ENCODE measurements around the gene TBC1D8. TPM values are rescaled to one million over a fixed set of nuclear protein-coding genes. Genes with fewer than 3 reads are reported as not detected.

The TBC1D8 gene
- polyA plus RNA-seq, 3 donors, result 16.1 to 78.0 (median 22.4) TPM

- TF ChIP-seq CTCF (IDR thresholded peaks at IDR 0.05), result no peak
- Mint-ChIP-seq H3K4me1 (no peaks in the 10 kb centered on the region), H3K4me3 (no peak overlapping the region), H3K27ac (no peak overlapping the region), H3K27me3 (ENCODE audit: low read depth in 3 of 3) (peaks cover 2 to 14% (median 5%) of the 10 kb centered on the region in 3 donors), H3K9me3 (no peaks in the 10 kb centered on the region), H3K36me3 (no peaks in the 10 kb centered on the region)
- no peaks in the 10 kb centered on the region for H3K27me3 ChIP-seq (ENCODE audit: control insufficient read depth in 2 of 2, insufficient read depth in 2 of 2, low read length in 2 of 2)
- WGBS (ENCODE audit: insufficient coverage), result 88% methylated on average over 1 of the region's 5 CpGs
- H3K9me3 ChIP-seq (replicated peaks in 1 of 2; ENCODE audit: control insufficient read depth in 1 of 2, insufficient read depth in 1 of 2, low read length in 2 of 2), result no peaks in the 10 kb centered on the region
- H3K4me3 ChIP-seq (replicated peaks in 1 of 3; ENCODE audit: low read depth in 2 of 3, low read length in 3 of 3), result no peak overlapping the region
- H3K79me2 ChIP-seq (ENCODE audit: insufficient read depth, low read length), result no peaks in the 10 kb centered on the region
- no peaks in the 10 kb centered on the region for H3K36me3 ChIP-seq (replicated peaks in 1 of 2; ENCODE audit: control insufficient read depth in 1 of 2, insufficient read depth in 2 of 2, low read length in 2 of 2)
- no peak overlapping the region for H3K4me2 ChIP-seq (replicated peaks; ENCODE audit: extremely low read depth, low read length, poor library complexity, severe bottlenecking)
- H3K27ac ChIP-seq (ENCODE audit: low read depth in 1 of 2, low read length in 2 of 2), result no peak overlapping the region
- H4K20me1 ChIP-seq (ENCODE audit: insufficient read depth, low read length), result no peaks in the 10 kb centered on the region
- no peak overlapping the region for H3K9ac ChIP-seq (ENCODE audit: insufficient read depth, low read length, poor library complexity, severe bottlenecking)
- H3K4me1 ChIP-seq (ENCODE audit: control insufficient read depth in 1 of 2, insufficient read depth in 2 of 2, low read length in 2 of 2), result no peaks in the 10 kb centered on the region
- no peak overlapping the region for H2AFZ ChIP-seq (ENCODE audit: insufficient read depth, low read depth, low read length, poor library complexity, severe bottlenecking)
- intact Hi-C loops (cut with micrococcal nuclease), result no loop called here
- DNase-seq, result no peak
Measured at GRCh38 chr2:100965596-100965995, 185.6 kb downstream of the TBC1D8 start.

GRCh38 chr2:100964681-100965169 is 186.5 kb downstream of the TBC1D8 start:
- H3K27me3 ChIP-seq (ENCODE audit: control insufficient read depth in 2 of 2, insufficient read depth in 2 of 2, low read length in 2 of 2), result no peaks in the 10 kb centered on the region
- H3K4me1 ChIP-seq (ENCODE audit: control insufficient read depth in 1 of 2, insufficient read depth in 2 of 2, low read length in 2 of 2), result no peaks in the 10 kb centered on the region
- H3K27ac ChIP-seq (ENCODE audit: low read depth in 1 of 2, low read length in 2 of 2), result no peak overlapping the region
- peaks cover 2 to 9% (median 5%) of the 10 kb centered on the region in 3 donors for H3K27me3 Mint-ChIP-seq (ENCODE audit: low read depth in 3 of 3)
- no peaks in the 10 kb centered on the region for H3K9me3 ChIP-seq (replicated peaks in 1 of 2; ENCODE audit: control insufficient read depth in 1 of 2, insufficient read depth in 1 of 2, low read length in 2 of 2)
- H3K4me2 ChIP-seq (replicated peaks; ENCODE audit: extremely low read depth, low read length, poor library complexity, severe bottlenecking), result no peak overlapping the region
- WGBS (ENCODE audit: insufficient coverage), result 86% methylated on average over 7 of the region's 11 CpGs
- intact Hi-C loops (cut with micrococcal nuclease), result no loop called here
- no peak overlapping the region for H3K9ac ChIP-seq (ENCODE audit: insufficient read depth, low read length, poor library complexity, severe bottlenecking)
- no peak overlapping the region for H2AFZ ChIP-seq (ENCODE audit: insufficient read depth, low read depth, low read length, poor library complexity, severe bottlenecking)
- H3K79me2 ChIP-seq (ENCODE audit: insufficient read depth, low read length), result no peaks in the 10 kb centered on the region
- no peak overlapping the region for H3K4me3 Mint-ChIP-seq
- H3K36me3 Mint-ChIP-seq, result no peaks in the 10 kb centered on the region
- no peak overlapping the region for H3K27ac Mint-ChIP-seq
- no peaks in the 10 kb centered on the region for H3K9me3 Mint-ChIP-seq
- DNase-seq, result no peak
- no peaks in the 10 kb centered on the region for H4K20me1 ChIP-seq (ENCODE audit: insufficient read depth, low read length)
- H3K4me1 Mint-ChIP-seq, result no peaks in the 10 kb centered on the region
- TF ChIP-seq CTCF (IDR thresholded peaks at IDR 0.05), result no peak
- no peak overlapping the region for H3K4me3 ChIP-seq (replicated peaks in 1 of 3; ENCODE audit: low read depth in 2 of 3, low read length in 3 of 3)
- H3K36me3 ChIP-seq (replicated peaks in 1 of 2; ENCODE audit: control insufficient read depth in 1 of 2, insufficient read depth in 2 of 2, low read length in 2 of 2), result no peaks in the 10 kb centered on the region

All from CD14-positive monocyte (primary cell).